ENCODE results near the gene MYO1E. TPM values are rescaled to one million over a fixed set of nuclear protein-coding genes. Genes with fewer than 3 reads are reported as not detected.
"Not testable (repeated sequence)": the region's sequence is repeated elsewhere in the genome, so short reads cannot be mapped to it uniquely, and the experiment has no call there.

The MYO1E gene
- total RNA-seq, 1 experiment from 2014 or later, result 68.8 TPM

DNA sequence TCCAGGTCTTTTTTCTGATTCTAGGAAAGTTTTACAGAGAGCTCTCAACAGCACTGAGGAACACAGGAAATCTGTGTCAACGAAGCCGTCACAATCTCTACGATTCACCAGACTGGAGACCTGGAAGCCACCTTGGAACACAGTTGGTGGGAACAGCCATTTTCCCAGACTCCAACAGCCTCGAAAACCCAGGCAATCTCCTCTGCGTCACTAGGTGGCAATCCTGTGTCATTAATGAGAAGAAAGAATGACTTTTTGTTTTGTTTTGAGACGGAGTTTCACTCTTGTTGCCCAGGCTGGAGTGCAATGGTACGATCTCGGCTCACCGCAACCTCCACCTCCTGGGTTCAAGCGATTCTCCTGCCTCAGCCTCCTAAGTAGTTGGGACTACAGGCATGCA lies 228.1 kb downstream of the MYO1E start:
- H3K9me2 ChIP-seq (replicated peaks; ENCODE audit: low read length); H3K36me3 ChIP-seq (ENCODE audit: low read depth, low read length); CTCF ChIA-PET; H3K4me1 ChIP-seq (ENCODE audit: insufficient read depth, low read length); H3K9ac ChIP-seq (ENCODE audit: low read length); BruUV-seq (replicated peaks); H3K27ac ChIP-seq (ENCODE audit: low read length); H3K4me2 ChIP-seq (ENCODE audit: low read length); ATAC-seq; H4K20me1 ChIP-seq (ENCODE audit: low read length); H2AFZ ChIP-seq (ENCODE audit: low read length); POLR2A ChIA-PET (ENCODE audit: unreplicated experiment); H3F3A ChIP-seq (ENCODE audit: low read length, unreplicated experiment); H3K27me3 ChIP-seq (ENCODE audit: low read length); intact Hi-C loops (cut with micrococcal nuclease); H3K4me3 ChIP-seq (ENCODE audit: low read length); H3K9me3 ChIP-seq (ENCODE audit: low read length); H3K79me2 ChIP-seq (ENCODE audit: low read length): not testable (repeated sequence)
- peak; percentile 22 for DNase-seq
- TF ChIP-seq, protein P1, sequence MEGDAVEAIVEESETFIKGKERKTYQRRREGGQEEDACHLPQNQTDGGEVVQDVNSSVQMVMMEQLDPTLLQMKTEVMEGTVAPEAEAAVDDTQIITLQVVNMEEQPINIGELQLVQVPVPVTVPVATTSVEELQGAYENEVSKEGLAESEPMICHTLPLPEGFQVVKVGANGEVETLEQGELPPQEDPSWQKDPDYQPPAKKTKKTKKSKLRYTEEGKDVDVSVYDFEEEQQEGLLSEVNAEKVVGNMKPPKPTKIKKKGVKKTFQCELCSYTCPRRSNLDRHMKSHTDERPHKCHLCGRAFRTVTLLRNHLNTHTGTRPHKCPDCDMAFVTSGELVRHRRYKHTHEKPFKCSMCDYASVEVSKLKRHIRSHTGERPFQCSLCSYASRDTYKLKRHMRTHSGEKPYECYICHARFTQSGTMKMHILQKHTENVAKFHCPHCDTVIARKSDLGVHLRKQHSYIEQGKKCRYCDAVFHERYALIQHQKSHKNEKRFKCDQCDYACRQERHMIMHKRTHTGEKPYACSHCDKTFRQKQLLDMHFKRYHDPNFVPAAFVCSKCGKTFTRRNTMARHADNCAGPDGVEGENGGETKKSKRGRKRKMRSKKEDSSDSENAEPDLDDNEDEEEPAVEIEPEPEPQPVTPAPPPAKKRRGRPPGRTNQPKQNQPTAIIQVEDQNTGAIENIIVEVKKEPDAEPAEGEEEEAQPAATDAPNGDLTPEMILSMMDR (conservative IDR thresholded peaks at IDR 0.05; ENCODE audit: low read depth, low read length), result peak; percentile 25; the same call in 1 of the 2 replicates

DNA sequence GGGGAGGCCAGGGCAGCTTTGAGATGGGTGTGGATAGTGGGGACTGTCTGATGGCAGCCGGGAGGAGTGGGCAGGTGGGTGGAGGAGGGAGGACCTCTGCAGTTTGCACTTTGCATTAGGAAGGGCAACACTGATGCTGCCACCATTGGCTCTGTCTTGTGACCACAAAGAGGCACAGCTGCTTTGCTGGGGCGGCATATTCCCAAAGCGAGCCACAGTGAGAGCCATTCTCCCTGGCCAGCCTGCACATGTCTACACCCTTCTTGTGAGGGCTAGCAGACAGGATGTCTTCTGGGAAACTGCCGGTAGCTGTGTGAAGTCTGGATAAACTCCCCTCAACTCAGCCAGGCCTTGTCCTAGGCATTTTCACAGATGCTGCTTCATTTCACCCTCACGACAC lies 229.4 kb downstream of the MYO1E start:
- POLR2A ChIA-PET (ENCODE audit: unreplicated experiment), result no interaction called here
- CTCF ChIA-PET, result no interaction called here

DNA sequence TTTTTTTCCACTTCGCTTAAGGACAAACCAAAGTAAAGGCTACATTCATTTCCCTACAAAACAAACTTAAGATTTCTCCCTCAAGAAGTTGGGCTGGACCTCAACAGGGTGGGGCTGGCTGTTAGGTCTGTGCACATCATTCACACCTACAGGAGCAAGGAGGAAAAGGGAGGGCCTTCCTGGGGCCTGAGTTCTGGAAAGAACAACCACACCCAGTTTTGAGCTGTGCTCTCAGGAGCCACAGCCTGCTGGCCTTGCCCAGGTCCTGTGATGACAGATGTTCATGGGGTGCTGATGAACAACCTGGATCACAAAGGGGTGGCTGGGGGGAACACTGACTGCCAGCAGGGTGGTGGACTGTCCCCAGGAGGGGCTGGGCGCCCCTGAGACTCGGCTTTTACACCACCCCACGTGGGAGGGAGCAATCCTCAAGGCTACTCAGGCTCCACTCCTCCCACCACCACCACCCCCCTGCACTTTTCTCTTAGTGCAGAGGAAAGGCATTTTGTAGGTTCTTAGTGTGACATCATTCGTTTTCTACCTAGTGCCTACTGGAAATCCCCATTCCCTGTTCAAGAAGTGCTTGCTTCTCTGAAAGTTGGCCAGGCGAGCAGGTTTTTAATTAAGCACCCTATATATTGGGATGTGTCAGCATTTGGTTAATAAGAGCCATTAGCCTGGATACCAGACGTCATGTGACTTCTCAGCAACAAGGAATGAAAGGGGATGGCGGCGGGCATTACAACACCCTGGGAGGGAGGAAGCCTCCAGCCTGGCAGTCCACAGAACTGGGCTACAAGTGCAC lies 232.0 kb downstream of the MYO1E start:
- H3K4me1 ChIP-seq (ENCODE audit: insufficient read depth, low read length), result no peaks in the 10 kb centered on the region
- H3K9me3 ChIP-seq (ENCODE audit: low read length), result no peaks in the 10 kb centered on the region
- H3K9ac ChIP-seq (ENCODE audit: low read length), result no peak overlapping the region
- ChIA-PET CTCF (no interaction called here), POLR2A (ENCODE audit: unreplicated experiment) (no interaction called here)
- no peaks in the 10 kb centered on the region for H3K27me3 ChIP-seq (ENCODE audit: low read length)
- DNase-seq, result peak; percentile 3
- no peak overlapping the region for H3K4me2 ChIP-seq (ENCODE audit: low read length)
- TF ChIP-seq, protein P1 (conservative IDR thresholded peaks at IDR 0.05; ENCODE audit: low read depth, low read length), result no peak
- TF ChIP-seq EZH2 (IDR thresholded peaks at IDR 0.05; ENCODE audit: low read length, unreplicated experiment) (no peak), EZH2phosphoT487 (IDR thresholded peaks at IDR 0.05; ENCODE audit: borderline replicate concordance, low read length) (no peak)
- peaks cover 32% of the 10 kb centered on the region for H3K36me3 ChIP-seq (ENCODE audit: low read depth, low read length)
- intact Hi-C loops (cut with micrococcal nuclease), result no loop called here
- H4K20me1 ChIP-seq (ENCODE audit: low read length), result no peaks in the 10 kb centered on the region
- H3K79me2 ChIP-seq (ENCODE audit: low read length), result no peaks in the 10 kb centered on the region
- no peak overlapping the region for H3K4me3 ChIP-seq (ENCODE audit: low read length)
- no TSS peak for BruUV-seq (replicated peaks)
- no peaks in the 10 kb centered on the region for H3F3A ChIP-seq (ENCODE audit: low read length, unreplicated experiment)
- H3K27ac ChIP-seq (ENCODE audit: low read length), result no peak overlapping the region
- no peaks in the 10 kb centered on the region for H3K9me2 ChIP-seq (replicated peaks; ENCODE audit: low read length)
- peak; percentile 22; the same call in 1 of the 2 replicates for ATAC-seq
- no peak overlapping the region for H2AFZ ChIP-seq (ENCODE audit: low read length)

More for the DNA sequence above, 229.4 kb downstream of the MYO1E start:
- DNase-seq (no peak), ATAC-seq (no peak)
- Histone ChIP-seq H3K4me1 (ENCODE audit: insufficient read depth, low read length) (no peaks in the 10 kb centered on the region), H3F3A (ENCODE audit: low read length, unreplicated experiment) (no peaks in the 10 kb centered on the region), H3K27ac (ENCODE audit: low read length) (no peak overlapping the region), H4K20me1 (ENCODE audit: low read length) (no peaks in the 10 kb centered on the region), H3K9ac (ENCODE audit: low read length) (no peak overlapping the region), H2AFZ (ENCODE audit: low read length) (no peak overlapping the region), H3K9me3 (ENCODE audit: low read length) (no peaks in the 10 kb centered on the region), H3K9me2 (replicated peaks; ENCODE audit: low read length) (no peaks in the 10 kb centered on the region), H3K36me3 (ENCODE audit: low read depth, low read length) (peaks cover 16% of the 10 kb centered on the region; the same call in 1 of the 2 replicates), H3K27me3 (ENCODE audit: low read length) (no peaks in the 10 kb centered on the region), H3K4me3 (ENCODE audit: low read length) (no peak overlapping the region), H3K4me2 (ENCODE audit: low read length) (no peak overlapping the region), H3K79me2 (ENCODE audit: low read length) (no peaks in the 10 kb centered on the region)
- BruUV-seq (replicated peaks), result no TSS peak
- TF ChIP-seq EZH2phosphoT487 (IDR thresholded peaks at IDR 0.05; ENCODE audit: borderline replicate concordance, low read length) (no peak), EZH2 (IDR thresholded peaks at IDR 0.05; ENCODE audit: low read length, unreplicated experiment) (no peak)
- TF ChIP-seq, protein P1 (conservative IDR thresholded peaks at IDR 0.05; ENCODE audit: low read depth, low read length), result no peak
- intact Hi-C loops (cut with micrococcal nuclease), result no loop called here
